Pancreas (tissue), 10 donors: ENCODE results near the gene MYBPH. TPM values are rescaled to one million over a fixed set of nuclear protein-coding genes. Genes with fewer than 3 reads are reported as not detected.

Source experiments
- ATAC-seq, 4 donors: fragments of 200-7000 bp; cut with Tn5 transposase; one replicate each; pipeline versions ENCODE4 v1.8.0 to v1.9.1; 2020; ENCODE audit warnings: mild to moderate bottlenecking in 4 of 4, moderate library complexity in 4 of 4
- DNase-seq, 6 donors: peaks; one replicate each; pipeline ENCODE4 v3.0.0-alpha.2; 2020
- FAIRE-seq: peaks from 2 replicates; lab custom pipeline; 2012; peaks lifted over from hg19 to GRCh38; lab: Jason Lieb, UNC
- H3K27ac ChIP-seq, 4 donors: fragments of 200-600 bp; sonication (generic); 1 replicate in 3 of 4; 2 replicates in 1 of 4; pipeline versions ENCODE4 v1.5.0 to v1.8.0; 2020
- H3K27me3 ChIP-seq, 4 donors: fragments of 200-600 bp; one replicate each; pipeline ENCODE4 v1.8.0; 2021
- H3K36me3 ChIP-seq, 3 donors: fragments of 200-600 bp; sonication (generic) in 1 of 3; one replicate each; pipeline versions ENCODE4 v1.5.0 to v1.8.0; 2020 to 2021
- H3K4me1 ChIP-seq, 3 donors: fragments of 200-600 bp; one replicate each; pipeline ENCODE4 v1.8.0; 2021
- H3K4me3 ChIP-seq, 4 donors: fragments of 200-600 bp; sonication (generic) in 2 of 4; one replicate each; pipeline versions ENCODE4 v1.5.0 to v1.8.0; 2020 to 2021
- H3K9me3 ChIP-seq, 4 donors: fragments of 200-600 bp; one replicate each; pipeline ENCODE4 v1.8.0; 2021
- CTCF ChIP-seq, 4 donors: fragments of 200-600 bp; sonication (generic) in 3 of 4; IDR thresholded peaks; one replicate each; pipeline versions ENCODE4 v1.5.0 to v1.8.0; 2021; ENCODE audit warnings: antibody characterized with exemption in 4 of 4
- WGBS, 2 donors: extraction: QIAGEN DNeasy Blood & Tissue Kit; methylation state at CpG; one replicate each; pipeline ENCODE4 v1.1.7; 2013; 5-methylcytosine and 5-hydroxymethylcytosine counted together
- intact Hi-C, 3 donors: fragments of 100-400 bp; cut with DNase I; formaldehyde crosslinking; loops; one replicate each; pipeline versions ENCODE4 v1.11.1 to v1.14.2; 2022
- polyA plus RNA-seq, 2 donors: library from polyadenylated mRNA; stranded (reverse); fragments of 200-250 nt; gene quantifications; one replicate each; pipeline ENCODE4 v1.2.3, GENCODE V29; 2013
- total RNA-seq, 6 donors: library from RNA; stranded (reverse); fragmentation: NEBNext Ultra II Directional in 4 of 6; extraction: Animal tissue kit (Norgen Biotek cat#: 25700) in 4 of 6; gene quantifications; one replicate each; pipeline versions ENCODE4 v1.2.1 to v1.2.4, GENCODE V29; 2021 to 2023
- donor health status: healthy with polysubstance abuse.
- donor health status: DM: no; HTN: no; CAD: no; lungs with moderate emphysema.
- donor health status: DM: no; HTN: no; CAD: no.
- donor health status: control.
- donor health status: control.
- donor health status: Bipolar disorder and iron deficiency.
- donor health status: DM: yes; HTN: yes; CAD: no.
- donor health status: DM: no; HTN: no; CAD: no.
- donor health status: DM: no; HTN: no; CAD: no.
- donor health status: DM: yes; HTN: yes; CAD: no.

Gene MYBPH
- total and polyA plus RNA-seq, 8 donors, result not detected

GRCh38 chr1:203179667-203180005, 4.0 kb upstream of the MYBPH start:
- Histone ChIP-seq H3K4me1 (no peaks in the 10 kb centered on the region), H3K27ac (no peak overlapping the region), H3K27me3 (no peaks in the 10 kb centered on the region), H3K4me3 (no peak overlapping the region), H3K36me3 (no peaks in the 10 kb centered on the region), H3K9me3 (no peaks in the 10 kb centered on the region)
- no peak for TF ChIP-seq CTCF (IDR thresholded peaks at IDR 0.05)
- FAIRE-seq (no peak), DNase-seq (no peak), ATAC-seq (no peak)
- intact Hi-C loops, result no loop called here
- WGBS, 2 donors, result 83 to 86% methylated on average over 10 of the region's 10 CpGs

DNA sequence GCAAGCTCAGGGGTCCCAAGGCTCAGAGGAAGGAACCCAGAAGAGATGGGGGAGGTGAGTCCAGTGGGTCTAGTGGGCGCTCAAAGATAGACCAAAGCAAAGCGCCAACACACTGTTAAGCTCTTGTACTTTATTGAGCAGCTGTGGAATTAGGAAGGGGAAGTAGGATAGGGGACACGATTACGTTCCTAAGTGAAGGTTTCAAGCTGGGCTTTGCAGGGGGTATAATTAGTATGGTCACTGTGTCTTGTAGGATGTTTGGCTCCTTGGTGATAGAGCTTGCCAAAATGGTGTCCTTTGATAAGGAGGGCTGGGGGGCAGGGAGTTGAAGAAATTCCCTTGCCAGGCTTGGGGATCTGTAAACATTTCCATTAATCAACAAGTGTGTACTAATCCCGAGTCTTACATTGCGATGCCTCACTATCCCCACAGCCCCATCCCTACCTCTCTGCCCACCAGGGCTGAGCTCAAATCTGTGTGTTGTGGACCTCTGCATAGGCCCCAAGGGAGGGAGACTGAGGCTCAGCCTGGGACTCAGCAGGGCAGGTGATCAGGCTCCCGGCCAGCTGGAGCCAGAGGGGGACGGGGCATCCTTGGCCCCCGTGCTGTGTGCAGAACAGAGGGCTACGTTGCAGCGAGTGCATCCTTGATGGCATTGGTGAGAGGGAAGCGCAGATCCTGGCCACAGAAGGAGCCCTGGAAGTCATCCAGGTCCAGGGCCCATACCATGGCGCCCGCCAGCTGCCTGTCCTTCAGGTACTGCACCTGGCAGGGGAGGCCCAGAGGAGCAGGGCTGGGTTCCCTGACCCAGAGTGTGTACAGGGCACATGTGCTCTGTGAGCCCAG, 3.4 kb upstream of the MYBPH start:
- no peak for TF ChIP-seq CTCF (IDR thresholded peaks at IDR 0.05)
- no peaks in the 10 kb centered on the region for H3K9me3 ChIP-seq
- no peak overlapping the region for H3K4me3 ChIP-seq
- FAIRE-seq, result no peak
- no peaks in the 10 kb centered on the region for H3K4me1 ChIP-seq
- intact Hi-C loops, result no loop called here
- WGBS, 2 donors, result 67 to 74% methylated on average over 14 of the region's 14 CpGs
- peak in 1 of 6 donors; percentile 29 for DNase-seq
- no peaks in the 10 kb centered on the region for H3K36me3 ChIP-seq
- H3K27ac ChIP-seq, result no peak overlapping the region
- no peaks in the 10 kb centered on the region for H3K27me3 ChIP-seq
- ATAC-seq, result peak in 2 of 4 donors; percentile 50 to 65

- Histone ChIP-seq H3K4me3 (no peak overlapping the region), H3K27me3 (no peaks in the 10 kb centered on the region), H3K9me3 (no peaks in the 10 kb centered on the region), H3K36me3 (no peaks in the 10 kb centered on the region), H3K4me1 (no peaks in the 10 kb centered on the region), H3K27ac (no peak overlapping the region)
- WGBS, 2 donors, result 63 to 65% methylated on average over 5 of the region's 5 CpGs
- intact Hi-C loops, result no loop called here
- no peak for TF ChIP-seq CTCF (IDR thresholded peaks at IDR 0.05)
- DNase-seq (peak in 1 of 6 donors; percentile 15), ATAC-seq (no peak), FAIRE-seq (no peak)
Measured at GRCh38 chr1:203178083-203178482, 2.5 kb upstream of the MYBPH start.

- Histone ChIP-seq H3K27me3 (no peaks in the 10 kb centered on the region), H3K27ac (no peak overlapping the region), H3K9me3 (no peaks in the 10 kb centered on the region), H3K36me3 (no peaks in the 10 kb centered on the region), H3K4me3 (no peak overlapping the region), H3K4me1 (no peaks in the 10 kb centered on the region)
- 45 to 46% methylated on average over 9 of the region's 9 CpGs for WGBS, 2 donors
- intact Hi-C loops, result no loop called here
- FAIRE-seq (no peak), ATAC-seq (no peak), DNase-seq (peak in 1 of 6 donors; percentile 42)
- no peak for TF ChIP-seq CTCF (IDR thresholded peaks at IDR 0.05)
Measured at GRCh38 chr1:203177470-203178039, 1.9 kb upstream of the MYBPH start.

GRCh38 chr1:203177036-203177405, 1.4 kb upstream of the MYBPH start:
- Histone ChIP-seq H3K36me3 (no peaks in the 10 kb centered on the region), H3K27ac (no peak overlapping the region), H3K27me3 (no peaks in the 10 kb centered on the region), H3K4me3 (no peak overlapping the region), H3K9me3 (no peaks in the 10 kb centered on the region), H3K4me1 (no peaks in the 10 kb centered on the region)
- WGBS, 2 donors, result 85 to 87% methylated on average over 6 of the region's 6 CpGs
- no peak for ATAC-seq
- intact Hi-C loops, result no loop called here
- FAIRE-seq, result no peak
- TF ChIP-seq CTCF (IDR thresholded peaks at IDR 0.05), result no peak
- peak in 1 of 6 donors; percentile 6 for DNase-seq
